Fibroblast of skin of left quadriceps (primary cell): ENCODE results near the gene LSAMP.
"Not testable (repeated sequence)": the region's sequence is repeated elsewhere in the genome, so short reads cannot be mapped to it uniquely, and the experiment has no call there.

Source experiments
- DNase-seq, 2 experiments: peaks; one replicate each; pipeline ENCODE4 v3.0.0-alpha.2; 2013; ENCODE audit warnings: low read depth in 2 of 2

The LSAMP gene

GRCh38 chr3:116111765-116112164 lies 333.5 kb downstream of the LSAMP start:
- no peak for DNase-seq

GRCh38 chr3:116103868-116104530 lies 341.3 kb downstream of the LSAMP start:
- no peak for DNase-seq

DNA sequence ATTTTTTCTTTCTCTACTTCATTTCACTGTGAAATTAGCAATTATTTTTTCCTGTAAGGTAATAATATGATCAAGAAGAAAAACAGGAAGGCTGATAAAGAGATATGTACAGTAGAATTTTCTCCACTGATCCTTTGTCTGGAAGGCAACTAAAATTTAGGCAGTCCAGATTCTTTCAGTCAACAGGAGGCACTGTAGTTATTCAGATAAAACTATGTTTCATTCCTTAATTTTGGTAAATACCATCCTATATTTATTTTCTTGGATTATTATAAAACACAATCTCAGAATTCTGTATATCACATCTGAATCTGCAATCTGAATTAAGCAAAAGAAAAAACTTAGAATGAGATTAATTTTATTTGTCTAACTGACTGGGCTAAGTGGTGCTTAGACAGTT lies 343.2 kb downstream of the LSAMP start:
- no peak for DNase-seq

GRCh38 chr3:116097226-116097625 lies 348.1 kb downstream of the LSAMP start:
- no peak for DNase-seq

DNA sequence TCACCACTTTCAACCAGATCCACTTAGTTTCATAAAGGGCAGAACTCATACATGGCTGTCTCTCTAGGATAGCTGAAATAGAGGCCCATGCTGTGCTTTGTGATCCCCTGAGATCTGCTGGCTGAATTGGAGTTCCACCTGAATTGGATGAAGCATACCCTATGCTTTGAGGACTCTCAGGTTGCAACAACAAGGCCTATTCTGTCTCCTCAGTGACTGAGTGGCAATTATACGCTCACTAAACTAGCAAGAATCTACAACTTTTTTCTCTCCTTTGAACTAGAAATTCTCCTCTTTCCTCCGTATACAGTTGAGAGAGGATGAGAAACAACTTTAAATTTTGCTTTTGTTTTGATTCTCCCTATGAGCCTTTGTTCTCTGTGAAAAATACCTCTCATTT lies 348.7 kb downstream of the LSAMP start:
- no peak for DNase-seq

- DNase-seq, result no peak
Observed at GRCh38 chr3:116093374-116093773, 351.9 kb downstream of the LSAMP start.

- no peak for DNase-seq
Observed at GRCh38 chr3:116087426-116087825, 357.9 kb downstream of the LSAMP start.

- DNase-seq, result peak in 1 of 2 experiments; percentile 6
Observed at GRCh38 chr3:116084999-116085791, 360.1 kb downstream of the LSAMP start.

DNA sequence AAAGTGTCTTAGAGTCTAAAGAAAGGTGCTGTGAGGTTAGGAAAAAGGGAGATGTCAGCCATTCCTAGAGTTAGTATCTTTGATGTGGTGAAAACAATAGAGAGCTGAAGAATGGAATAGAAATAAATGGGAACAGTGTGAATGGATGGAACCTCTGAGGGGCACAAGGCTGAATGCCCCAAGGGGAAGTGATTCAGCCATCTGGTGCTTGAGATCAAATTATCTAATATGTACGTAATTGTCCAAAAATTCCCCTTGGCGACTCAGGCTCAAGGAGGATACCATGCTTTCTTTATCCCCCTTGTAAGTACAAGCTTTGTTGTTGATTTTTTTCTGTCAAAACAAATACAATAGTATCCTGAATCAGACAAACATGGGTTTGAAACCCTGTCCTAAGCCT lies 361.6 kb downstream of the LSAMP start:
- no peak for DNase-seq

DNA sequence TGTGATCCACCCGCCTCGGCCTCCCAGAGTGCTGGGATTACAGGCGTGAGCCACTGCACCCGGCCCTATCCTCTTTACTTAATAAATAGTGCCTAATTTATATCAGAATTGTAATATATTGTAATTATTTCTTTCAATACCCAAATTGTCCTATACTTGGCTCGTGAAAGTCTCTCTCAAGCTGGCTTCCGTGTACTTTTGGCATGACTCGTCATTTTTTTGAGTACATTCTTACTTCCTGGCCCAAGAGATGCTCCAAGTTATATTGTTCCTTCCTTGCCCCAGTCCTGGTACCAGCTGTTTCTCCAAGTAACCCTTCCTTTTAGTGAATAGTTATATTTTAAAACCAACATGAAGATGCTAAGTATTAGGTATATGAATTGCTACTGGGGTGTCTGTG lies 366.7 kb downstream of the LSAMP start:
- DNase-seq, result no peak

DNA sequence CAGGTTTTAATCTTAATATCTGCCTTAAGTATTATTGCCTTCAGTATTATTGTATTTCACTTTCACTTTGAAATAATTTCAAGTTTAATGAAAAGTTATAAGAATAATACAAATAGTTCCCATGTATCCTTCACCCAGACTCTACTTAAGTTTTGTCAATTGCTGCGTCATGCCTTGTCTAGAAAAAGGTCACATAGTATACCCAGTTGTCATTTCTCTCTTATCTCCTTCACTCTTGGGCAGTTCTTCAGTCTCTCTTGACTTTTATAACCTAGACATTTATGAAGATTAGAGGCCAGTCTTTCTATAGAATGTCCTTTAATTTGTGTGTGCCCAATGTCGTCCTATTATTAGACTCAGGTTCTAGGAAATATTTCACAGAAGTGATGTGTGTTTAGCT lies 367.7 kb downstream of the LSAMP start:
- DNase-seq, result no peak

DNA sequence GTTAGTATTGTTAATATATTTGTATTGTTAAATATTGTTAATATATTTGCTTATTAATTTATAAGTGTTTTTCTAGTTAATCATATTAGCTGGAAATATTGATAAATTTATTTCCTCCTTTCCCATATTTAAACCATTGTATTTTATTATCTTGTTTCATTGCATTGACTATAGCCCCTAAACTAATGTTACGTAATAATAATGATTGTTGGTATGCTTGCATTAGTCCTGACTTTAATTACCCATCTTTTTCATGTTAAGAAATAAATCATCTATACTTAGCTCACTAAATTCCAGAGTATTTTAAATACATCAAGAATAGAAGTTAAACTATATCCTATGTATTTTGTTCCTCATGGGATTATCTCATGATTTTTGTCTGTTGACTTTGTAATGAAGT lies 368.2 kb downstream of the LSAMP start:
- DNase-seq, result no peak

GRCh38 chr3:116070516-116071278 lies 374.6 kb downstream of the LSAMP start:
- not testable (repeated sequence) for DNase-seq

- DNase-seq, result no peak
Observed at GRCh38 chr3:116070061-116070460, 375.2 kb downstream of the LSAMP start.

- DNase-seq, result no peak
Observed at GRCh38 chr3:116069024-116069423, 376.3 kb downstream of the LSAMP start.

DNA sequence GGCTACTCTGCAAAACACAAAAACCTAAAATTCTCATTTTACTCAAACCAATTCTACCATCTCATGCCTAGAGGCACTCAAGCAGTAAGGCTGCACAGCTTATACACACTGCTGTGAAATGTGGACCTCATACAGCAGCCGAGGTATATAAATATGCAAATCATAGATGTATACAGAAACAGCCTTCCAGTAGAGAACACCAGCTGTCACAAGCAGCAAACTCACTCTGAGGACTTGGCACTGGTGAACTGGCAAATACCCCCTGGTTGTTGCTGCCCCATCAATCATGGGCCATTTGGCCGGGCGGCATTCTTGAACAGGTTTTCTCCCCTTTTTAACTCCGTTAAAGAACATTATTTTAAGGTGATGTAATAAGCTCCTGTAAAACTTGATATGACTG lies 378.0 kb downstream of the LSAMP start:
- no peak for DNase-seq

DNA sequence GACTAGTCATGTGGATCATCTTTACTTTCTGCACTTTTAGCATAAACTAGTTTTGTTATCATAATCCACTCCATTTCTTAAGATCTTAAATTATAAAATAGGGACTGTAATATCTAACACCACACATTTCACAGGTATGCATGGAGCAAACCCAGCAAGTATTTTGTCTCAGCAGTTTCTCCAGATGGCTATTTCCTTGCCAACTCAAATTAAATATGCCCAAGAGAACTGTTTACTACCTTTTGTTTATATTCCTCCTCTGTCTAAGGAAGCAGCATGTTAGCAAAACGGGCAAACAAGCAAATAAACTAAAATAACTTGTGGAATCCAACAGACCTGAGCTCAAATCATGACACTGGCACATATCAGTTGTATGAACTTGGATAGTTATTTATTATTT lies 379.8 kb downstream of the LSAMP start:
- no peak for DNase-seq

DNA sequence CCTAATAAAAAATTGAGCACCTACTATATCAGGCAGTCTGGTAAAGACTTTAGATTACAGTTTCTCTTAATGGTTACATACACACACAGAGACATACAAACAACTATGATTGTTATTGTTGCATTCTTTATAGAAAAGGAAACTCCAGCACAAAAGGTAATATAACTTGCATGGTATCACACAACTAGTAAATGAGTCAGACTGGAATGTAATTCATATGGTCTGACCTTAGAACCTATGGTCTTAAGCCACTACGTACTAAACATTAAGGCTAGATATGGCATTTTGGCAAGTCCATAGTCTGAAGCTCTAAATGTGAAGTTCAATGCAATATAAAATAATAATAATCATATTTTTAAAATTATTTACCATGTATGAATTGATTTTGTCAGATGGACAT lies 380.6 kb downstream of the LSAMP start:
- no peak for DNase-seq

- peak; percentile 83 for DNase-seq
Observed at GRCh38 chr3:116059421-116060096, 385.7 kb downstream of the LSAMP start.

DNA sequence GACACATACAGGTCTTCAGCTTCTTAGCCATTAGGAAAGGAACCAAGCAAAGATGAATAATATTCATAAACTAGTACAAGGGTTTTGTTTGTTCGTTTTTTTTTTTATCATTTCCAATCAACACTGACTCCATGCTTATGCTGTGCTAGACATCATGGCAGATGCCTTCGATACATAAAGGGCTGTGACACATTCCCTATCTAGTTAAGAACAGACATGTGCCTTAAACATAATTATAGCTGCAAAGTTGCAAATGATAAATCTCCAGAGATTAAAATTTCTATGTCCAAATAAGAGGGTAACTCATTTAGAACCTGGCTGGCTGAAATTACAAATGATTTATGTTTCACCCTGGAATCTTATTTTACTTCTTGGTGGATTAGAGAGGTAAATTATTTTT lies 386.4 kb downstream of the LSAMP start:
- DNase-seq, result no peak

DNA sequence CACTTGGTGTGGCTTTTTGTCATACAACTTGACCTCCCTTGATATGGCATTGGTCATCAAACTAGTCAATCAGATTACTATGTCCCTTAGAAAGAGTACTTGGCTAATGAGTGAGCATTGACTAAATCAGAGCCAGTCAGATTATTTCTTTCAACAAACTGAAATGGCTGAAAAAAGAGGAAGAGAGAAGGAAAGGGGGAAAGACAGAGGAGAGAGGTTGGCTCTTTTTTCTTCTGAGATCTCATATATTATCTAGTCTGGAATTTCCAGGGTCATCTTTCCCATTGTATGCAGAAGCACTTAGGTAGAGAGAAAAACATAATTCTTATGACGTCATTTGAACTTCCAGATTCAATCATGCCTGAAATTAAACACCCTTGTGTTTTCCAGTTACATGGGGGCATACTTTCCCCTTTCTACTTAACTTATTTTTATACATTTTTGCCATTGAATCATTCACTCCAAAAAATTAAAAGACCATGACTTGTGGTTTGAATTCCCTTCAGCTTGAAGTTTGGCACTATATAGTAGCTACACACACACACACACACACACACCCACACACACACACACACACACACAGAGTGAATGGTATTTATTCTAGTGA lies 387.8 kb downstream of the LSAMP start:
- DNase-seq, result no peak

DNA sequence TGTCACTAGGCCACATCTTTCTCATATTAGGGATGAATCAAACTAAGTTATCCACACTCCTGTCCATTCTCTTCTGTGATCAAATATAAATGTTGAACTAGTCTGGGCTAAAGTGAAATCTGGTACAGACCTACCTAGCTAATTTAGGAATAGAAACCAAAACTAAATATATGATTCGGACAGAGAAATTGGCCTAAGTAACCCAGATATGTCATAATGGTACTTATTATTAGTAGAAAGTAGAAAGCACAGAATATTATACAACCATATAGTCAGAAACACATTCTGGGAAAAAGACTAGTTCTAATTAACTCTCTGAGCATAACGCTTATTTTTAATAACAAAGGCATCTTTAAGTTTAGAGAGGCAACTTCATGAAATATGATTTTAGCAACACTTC lies 389.0 kb downstream of the LSAMP start:
- DNase-seq, result no peak
